VCaP (cell line): ENCODE results near the gene PDE11A.

Experiments
- H3K27ac ChIP-seq: fragments of 450-650 bp; 2 replicates; pipeline ENCODE4 v1.5.1; 2017
- CTCF ChIP-seq: fragments of 450-650 bp; conservative IDR thresholded peaks from 2 replicates; pipeline ENCODE4 v1.5.1; 2017; ENCODE audit warnings: mild to moderate bottlenecking, moderate library complexity

The PDE11A gene

GRCh38 chr2:177902395-177903163 lies 170.0 kb downstream of the PDE11A start:
- TF ChIP-seq CTCF = no peak
- no peak overlapping the region for H3K27ac ChIP-seq

GRCh38 chr2:177900082-177900481 lies 172.5 kb downstream of the PDE11A start:
- no peak for TF ChIP-seq CTCF
- H3K27ac ChIP-seq = no peak overlapping the region

DNA sequence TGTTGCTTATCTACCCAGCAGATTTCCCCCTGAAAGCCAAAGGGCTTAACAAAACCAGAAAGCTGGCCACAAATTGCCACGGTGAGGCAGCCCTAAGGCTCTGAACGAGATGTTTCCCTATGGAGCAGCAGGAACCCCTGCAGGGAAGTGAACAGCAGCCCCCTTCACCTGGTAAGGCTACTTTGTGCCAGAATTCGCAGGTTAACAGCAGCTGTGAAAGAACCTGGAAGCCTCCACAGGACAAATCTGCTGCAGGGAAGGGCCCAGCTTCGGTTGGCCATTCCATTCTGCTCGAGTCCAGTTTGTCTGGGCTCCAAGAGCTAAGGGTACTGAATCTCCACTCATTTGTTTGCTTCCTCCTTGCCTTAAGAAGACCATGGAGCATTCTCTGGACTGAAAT lies 175.3 kb downstream of the PDE11A start:
- H3K27ac ChIP-seq = no peak overlapping the region
- no peak for TF ChIP-seq CTCF

- H3K27ac ChIP-seq = peak overlapping the region; percentile 19; the same call in 1 of the 2 replicates
- TF ChIP-seq CTCF = no peak
Observed at GRCh38 chr2:177896587-177896986, 176.0 kb downstream of the PDE11A start.

DNA sequence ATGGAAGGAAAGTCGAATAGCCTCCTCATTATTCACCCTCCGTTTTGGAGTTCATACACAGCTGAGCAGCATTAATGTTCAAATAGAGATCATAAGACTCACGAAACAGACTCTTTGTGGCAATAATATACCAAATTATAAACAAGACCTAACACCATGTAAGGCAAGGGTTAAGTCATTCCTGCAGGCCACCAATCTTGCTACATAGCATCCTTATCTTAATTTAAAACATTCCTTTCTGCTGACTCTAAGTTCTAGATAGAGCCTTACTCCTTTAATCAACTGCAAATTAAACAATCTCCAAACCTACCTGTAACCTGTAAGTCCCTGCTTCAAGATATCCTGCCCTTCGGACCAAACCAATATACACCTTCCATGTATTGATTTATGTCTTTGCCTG lies 178.0 kb downstream of the PDE11A start:
- H3K27ac ChIP-seq = no peak overlapping the region
- no peak for TF ChIP-seq CTCF

DNA sequence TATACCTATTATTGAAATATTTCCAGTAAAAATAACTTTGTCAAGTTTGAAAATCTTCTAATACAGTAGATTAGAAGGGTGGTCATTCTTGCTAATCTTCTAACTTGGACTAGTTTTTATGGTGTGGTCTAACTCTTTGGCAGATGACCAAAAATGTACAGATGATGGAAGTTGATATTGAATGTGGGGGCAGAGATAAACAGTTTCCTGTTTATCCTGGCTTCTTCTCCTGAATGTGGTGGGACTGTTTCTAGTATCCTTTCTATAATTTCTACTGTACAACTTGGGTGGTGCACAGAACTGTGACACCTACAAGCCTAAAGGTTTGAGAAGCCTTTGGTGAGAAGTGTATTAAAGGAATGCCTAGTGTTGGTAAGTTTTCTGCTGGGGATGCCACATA lies 178.7 kb downstream of the PDE11A start:
- no peak for TF ChIP-seq CTCF
- H3K27ac ChIP-seq = no peak overlapping the region

GRCh38 chr2:177891533-177891932 lies 181.0 kb downstream of the PDE11A start:
- no peak overlapping the region for H3K27ac ChIP-seq
- no peak for TF ChIP-seq CTCF
